Neural cell (in vitro differentiated cells): ENCODE measurements around the gene RNU11.

ENCODE experiments used
- CTCF ChIP-seq: fragments of 450-650 bp; IDR thresholded peaks from 2 replicates; pipeline ENCODE4 v1.5.1; 2014; ENCODE audit warnings: antibody characterized with exemption, mild to moderate bottlenecking, moderate library complexity; ENCODE audit not compliant: poor library complexity, severe bottlenecking
- TAF1 ChIP-seq: IDR thresholded peaks from 2 replicates; pipeline ENCODE4 v1.6.1; 2012; ENCODE audit warnings: low read depth

- TF ChIP-seq CTCF: no peak
- no peak for TF ChIP-seq TAF1
Observed at GRCh38 chr1:28640766-28641165, 7.6 kb upstream of the RNU11 start.
